SJSA1 (cell line): ENCODE measurements around the gene AADACL4. TPM values are rescaled to one million over a fixed set of nuclear protein-coding genes. Genes with fewer than 3 reads are reported as not detected.
A peak's percentile ranks its signal among the peaks of the same experiment; 100 is the strongest.

Experiments
- DNase-seq, 2 experiments: peaks; one replicate each; pipeline ENCODE4 v3.0.0-alpha.2; 2015 to 2020; ENCODE audit warnings: low spot score in 2 of 2, low read depth in 1 of 2
- H3K27ac ChIP-seq: fragments of 250-450 bp; sonication (Bioruptor Pico); 2 replicates; pipeline ENCODE4 v1.5.1; 2020; ENCODE audit warnings: mild to moderate bottlenecking, moderate library complexity
- H3K27me3 ChIP-seq: fragments of 250-450 bp; sonication (Bioruptor Pico); replicated peaks from 2 replicates; pipeline ENCODE4 v1.5.1; 2020; ENCODE audit warnings: mild to moderate bottlenecking, moderate library complexity
- H3K36me3 ChIP-seq: fragments of 250-450 bp; sonication (Bioruptor Pico); 2 replicates; pipeline ENCODE4 v1.5.1; 2020; ENCODE audit warnings: mild to moderate bottlenecking
- H3K4me1 ChIP-seq: fragments of 250-450 bp; sonication (Bioruptor Pico); replicated peaks from 2 replicates; pipeline ENCODE4 v1.6.1; 2021; ENCODE audit warnings: mild to moderate bottlenecking
- H3K4me3 ChIP-seq: fragments of 250-450 bp; sonication (Bioruptor Pico); 2 replicates; pipeline ENCODE4 v1.5.1; 2020; ENCODE audit warnings: mild to moderate bottlenecking
- H3K9me3 ChIP-seq: fragments of 250-450 bp; sonication (Bioruptor Pico); replicated peaks from 2 replicates; pipeline ENCODE4 v1.5.1; 2020; ENCODE audit warnings: mild to moderate bottlenecking
- total RNA-seq: library from RNA; depleted of rRNA; stranded (reverse); fragments of >200 nt; shearing (Covaris generic); gene quantifications from 2 replicates; pipeline ENCODE4 v1.2.3, GENCODE V29; 2014; rRNA removed

Gene AADACL4
- total RNA-seq, result not detected in 2 replicates

DNA sequence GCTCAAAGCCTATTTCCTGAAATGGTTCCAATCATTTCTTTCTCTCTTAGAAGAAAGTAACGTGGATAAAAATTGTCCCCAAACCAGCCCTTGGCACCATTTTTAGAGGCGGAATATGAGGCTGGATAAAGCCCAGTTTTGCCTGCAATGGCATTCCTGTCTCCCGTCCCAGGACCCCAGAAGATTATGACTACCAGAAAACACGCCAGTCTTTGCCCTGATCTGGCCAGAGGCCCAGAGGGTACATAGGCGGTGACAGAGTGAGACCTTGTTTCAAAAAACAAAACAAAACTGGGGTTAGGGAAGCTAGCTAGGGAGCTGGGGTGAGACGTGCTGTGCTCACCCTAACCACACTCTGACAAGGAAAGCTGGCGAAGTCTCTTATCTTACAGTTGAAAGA is at the start of gene AADACL4:
TSS of gene AADACL4 (plus strand) at position 301 of the 400 bp plus-strand sequence. CDS start 462 bp downstream, outside the sequence.
- Histone ChIP-seq H3K4me1 (no peaks in the 10 kb centered on the region), H3K27ac (no peak within 1 kb of the TSS), H3K9me3 (no peaks in the 10 kb centered on the region; the same call in none of the 2 replicates), H3K36me3 (no peaks in the 10 kb centered on the region), H3K4me3 (no peak within 1 kb of the TSS), H3K27me3 (no peaks in the 10 kb centered on the region)
- DNase-seq, result no peak

DNA sequence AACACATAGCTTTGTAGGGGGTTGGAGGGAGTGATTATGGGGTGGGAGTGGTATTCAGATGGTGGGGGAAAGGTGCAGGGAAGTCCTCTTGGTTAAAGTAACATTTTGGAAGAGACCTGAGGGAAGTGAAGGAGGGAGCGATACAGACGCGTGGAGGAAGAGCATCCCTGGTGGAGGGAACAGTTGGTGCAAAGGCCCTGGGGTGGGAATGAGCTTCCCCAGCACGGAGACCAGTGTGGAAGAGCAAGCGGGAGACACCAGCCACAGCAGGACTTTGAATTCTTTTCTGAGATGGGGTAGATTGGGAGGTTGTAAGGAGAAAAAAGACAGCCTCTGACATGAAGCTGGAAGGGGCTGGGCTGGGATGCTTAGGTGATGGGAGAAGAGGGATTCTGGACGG is 49.4 kb upstream of the AADACL4 start:
- no peak overlapping the region for H3K4me3 ChIP-seq
- peaks cover 16% of the 10 kb centered on the region for H3K4me1 ChIP-seq
- H3K27ac ChIP-seq, result no peak overlapping the region
- no peaks in the 10 kb centered on the region for H3K36me3 ChIP-seq
- no peak for DNase-seq
- no peaks in the 10 kb centered on the region; the same call in 1 of the 2 replicates for H3K9me3 ChIP-seq
- H3K27me3 ChIP-seq, result peaks cover 11% of the 10 kb centered on the region

DNA sequence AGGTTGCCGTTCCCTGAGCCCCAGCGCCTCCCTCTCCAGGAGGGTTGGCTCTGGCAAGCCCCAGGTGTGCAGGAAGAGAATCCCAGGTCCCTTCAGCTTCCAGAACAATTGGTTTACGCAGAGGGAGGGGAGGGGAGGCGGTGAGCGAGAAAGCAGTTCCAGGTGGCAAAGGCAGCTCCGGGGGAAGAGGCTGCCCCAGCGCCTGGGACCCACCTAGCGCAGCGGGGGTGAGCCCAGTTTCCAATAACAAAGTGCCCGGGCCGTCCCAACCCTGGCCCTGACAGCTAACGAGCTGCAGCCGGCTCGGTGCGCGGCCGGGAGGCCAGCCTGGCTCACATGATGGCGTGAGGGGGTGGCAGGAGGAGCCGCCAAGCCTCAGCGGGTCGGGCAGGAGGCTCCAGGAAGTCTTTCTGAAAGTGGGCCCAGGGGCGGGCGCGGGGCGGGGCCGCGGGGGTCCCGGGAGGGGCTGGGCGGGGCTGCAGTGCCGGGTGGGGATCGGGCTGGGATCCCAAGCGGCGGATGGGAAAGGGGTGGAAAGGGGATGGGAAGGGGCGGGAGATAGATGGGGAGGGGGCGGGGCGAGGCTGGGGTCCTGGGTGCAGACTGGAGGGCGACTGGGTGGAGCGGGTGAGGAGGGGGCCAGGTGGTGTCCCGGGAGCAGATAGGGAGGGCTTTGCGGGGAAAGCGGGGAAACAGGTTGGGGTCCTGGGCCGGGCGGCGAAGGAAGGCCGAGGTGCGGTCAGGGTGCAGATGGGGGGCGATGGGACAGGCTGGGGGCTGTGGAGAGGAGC is 48.7 kb upstream of the AADACL4 start:
- Histone ChIP-seq H3K27ac (no peak overlapping the region), H3K4me3 (no peak overlapping the region), H3K27me3 (peaks cover 11% of the 10 kb centered on the region), H3K36me3 (no peaks in the 10 kb centered on the region), H3K9me3 (no peaks in the 10 kb centered on the region; the same call in 1 of the 2 replicates), H3K4me1 (peaks cover 16% of the 10 kb centered on the region)
- DNase-seq, result no peak

DNA sequence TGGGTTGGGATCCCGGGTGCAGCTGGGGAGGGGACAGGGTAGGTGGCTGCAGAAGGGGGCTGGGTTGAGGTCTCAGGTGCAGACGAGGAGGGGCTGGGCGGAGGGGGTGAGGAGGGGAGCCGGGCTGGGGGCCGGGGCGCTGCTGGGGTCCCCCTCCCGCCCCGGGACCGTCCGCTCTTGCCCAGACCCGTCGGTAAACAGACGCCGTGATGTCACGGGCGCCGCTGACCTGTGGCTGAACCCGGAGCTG is 48.2 kb upstream of the AADACL4 start:
- Histone ChIP-seq H3K4me1 (peaks cover 16% of the 10 kb centered on the region), H3K27ac (no peak overlapping the region), H3K9me3 (no peaks in the 10 kb centered on the region; the same call in 1 of the 2 replicates), H3K4me3 (peak overlapping the region; percentile 19), H3K36me3 (no peaks in the 10 kb centered on the region), H3K27me3 (peaks cover 11% of the 10 kb centered on the region)
- no peak for DNase-seq

DNA sequence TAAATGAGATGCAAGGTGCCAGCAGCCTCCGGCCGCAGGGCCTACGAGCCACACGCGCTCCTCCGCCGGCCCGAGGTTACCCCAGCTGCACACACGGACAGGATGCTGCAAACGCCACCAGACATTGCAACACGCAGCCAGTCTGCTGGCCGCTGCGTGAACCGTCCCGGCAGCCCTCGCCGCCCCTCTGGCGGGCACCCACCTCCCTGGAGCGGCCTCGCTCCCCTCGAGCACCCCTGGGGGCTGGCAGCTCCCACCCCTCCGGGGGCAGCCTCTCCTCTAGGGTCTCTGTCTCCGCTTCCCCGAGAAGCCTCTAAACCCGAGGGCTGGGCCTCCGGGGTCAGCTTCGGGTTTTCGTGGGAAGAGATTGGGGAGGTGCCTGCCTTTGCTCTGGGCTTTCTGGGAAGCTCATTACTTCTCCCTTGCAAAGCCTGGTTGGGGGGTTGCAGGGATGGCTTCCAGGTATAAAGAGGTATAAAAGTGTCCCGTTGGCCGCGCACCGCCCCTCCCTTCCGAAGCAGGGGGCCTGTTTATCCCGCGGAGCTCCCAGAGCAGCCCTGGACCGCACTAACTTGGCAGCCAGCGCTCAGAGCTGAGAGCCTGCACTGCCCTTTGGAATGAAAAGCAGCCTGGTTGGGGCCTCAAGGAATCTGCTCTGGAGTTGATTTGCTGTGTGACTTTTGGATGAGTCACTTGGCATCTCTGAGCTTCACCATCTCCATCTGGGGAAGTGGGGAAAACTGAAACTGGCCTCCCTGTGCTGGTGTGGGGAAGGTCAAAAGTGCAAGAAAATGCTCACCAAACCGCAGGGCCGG is 47.7 kb upstream of the AADACL4 start:
- Histone ChIP-seq H3K27me3 (peaks cover 11% of the 10 kb centered on the region), H3K36me3 (no peaks in the 10 kb centered on the region), H3K27ac (no peak overlapping the region), H3K4me1 (peaks cover 16% of the 10 kb centered on the region), H3K4me3 (peak overlapping the region; percentile 19), H3K9me3 (no peaks in the 10 kb centered on the region; the same call in 1 of the 2 replicates)
- peak; percentile 55 to 80 for DNase-seq

DNA sequence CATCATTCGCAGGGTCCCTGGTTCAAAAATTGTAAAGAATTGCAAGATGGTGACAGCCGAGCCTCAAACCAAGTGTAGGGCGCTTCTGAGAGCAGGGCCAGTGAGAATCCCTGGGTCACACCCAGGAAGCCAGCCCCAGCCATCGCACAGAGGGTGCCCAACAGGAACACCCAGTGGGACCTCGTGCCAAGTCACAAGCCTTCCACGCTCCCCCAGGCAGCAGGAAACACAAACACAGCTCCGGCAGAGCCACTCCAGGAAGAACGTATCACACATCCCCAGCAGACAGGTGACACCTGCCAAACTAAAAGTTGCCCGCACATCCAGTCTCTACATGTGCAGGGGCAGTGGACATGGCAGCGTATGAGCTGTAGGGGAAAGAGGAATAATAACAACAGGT is 46.1 kb upstream of the AADACL4 start:
- no peak overlapping the region for H3K4me3 ChIP-seq
- H3K36me3 ChIP-seq, result no peaks in the 10 kb centered on the region
- peaks cover 31% of the 10 kb centered on the region for H3K4me1 ChIP-seq
- no peaks in the 10 kb centered on the region; the same call in 1 of the 2 replicates for H3K9me3 ChIP-seq
- no peak overlapping the region for H3K27ac ChIP-seq
- peaks cover 11% of the 10 kb centered on the region for H3K27me3 ChIP-seq
- DNase-seq, result no peak

DNA sequence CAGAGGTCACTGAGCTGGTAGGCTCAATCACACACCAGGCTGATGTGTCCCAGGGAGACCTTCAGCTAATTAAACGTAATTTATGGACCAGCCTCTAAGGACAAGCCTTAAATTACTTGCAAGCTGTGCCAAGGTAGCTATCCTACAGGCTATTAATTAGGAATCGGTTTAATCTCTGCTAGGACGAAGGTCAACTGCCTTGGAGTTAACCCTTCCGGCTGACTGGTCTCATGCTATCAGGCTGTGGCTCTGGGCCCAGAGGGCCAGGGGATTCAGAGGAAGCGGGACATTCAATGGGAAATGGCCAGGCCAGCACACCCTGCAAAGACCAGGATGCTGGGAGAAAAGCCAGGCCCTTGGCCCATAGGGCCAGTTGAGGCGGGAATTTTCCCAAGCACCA is 44.9 kb upstream of the AADACL4 start:
- no peak for DNase-seq
- no peak overlapping the region for H3K27ac ChIP-seq
- H3K27me3 ChIP-seq, result peaks cover 11% of the 10 kb centered on the region
- no peaks in the 10 kb centered on the region; the same call in 1 of the 2 replicates for H3K9me3 ChIP-seq
- no peaks in the 10 kb centered on the region for H3K36me3 ChIP-seq
- peaks cover 43% of the 10 kb centered on the region for H3K4me1 ChIP-seq
- no peak overlapping the region for H3K4me3 ChIP-seq

DNA sequence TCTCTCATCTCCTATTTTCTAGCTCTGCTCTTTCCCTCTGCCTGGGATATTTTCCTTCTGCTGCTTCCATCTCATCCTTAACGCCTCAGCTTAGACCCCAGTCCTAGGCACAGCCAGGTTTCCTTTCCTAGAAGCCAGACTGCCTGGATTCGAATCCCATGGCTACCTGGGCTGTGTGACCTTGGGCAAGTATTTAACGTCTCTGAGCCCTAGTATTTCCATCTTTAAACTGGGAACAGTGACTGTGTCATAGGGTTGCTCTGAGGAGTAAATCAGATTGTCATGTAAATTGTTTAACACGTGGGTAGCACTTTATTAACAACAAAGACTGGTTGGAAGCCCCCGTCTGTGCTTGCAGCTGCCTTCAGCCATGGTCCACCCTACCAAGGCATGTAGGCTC is 44.2 kb upstream of the AADACL4 start:
- no peaks in the 10 kb centered on the region; the same call in 1 of the 2 replicates for H3K9me3 ChIP-seq
- no peaks in the 10 kb centered on the region for H3K36me3 ChIP-seq
- peaks cover 49% of the 10 kb centered on the region for H3K4me1 ChIP-seq

DNA sequence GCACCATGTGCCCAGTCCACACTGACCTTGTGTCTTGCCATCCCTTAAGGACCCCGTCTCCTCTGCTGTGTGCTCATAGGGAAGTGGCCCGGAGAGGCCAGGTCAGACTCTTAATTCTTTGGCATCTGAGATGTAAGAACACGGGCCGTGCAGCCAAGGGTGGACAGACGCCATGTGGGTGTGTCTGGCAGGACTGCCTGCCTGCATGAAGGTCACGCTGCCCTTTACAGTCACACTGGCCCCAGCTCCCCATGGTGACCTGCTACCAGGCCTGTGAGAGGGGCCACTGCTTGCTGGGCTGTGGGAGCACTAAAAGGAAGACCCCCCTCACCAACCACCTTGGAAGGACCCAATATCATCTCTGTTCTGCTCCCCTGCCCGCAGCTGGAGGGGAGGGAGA is 43.5 kb upstream of the AADACL4 start:
- no peaks in the 10 kb centered on the region for H3K36me3 ChIP-seq
- peaks cover 51% of the 10 kb centered on the region for H3K4me1 ChIP-seq
- H3K4me3 ChIP-seq, result no peak overlapping the region
- H3K27me3 ChIP-seq, result no peaks in the 10 kb centered on the region
- H3K27ac ChIP-seq, result no peak overlapping the region
- no peak for DNase-seq
- H3K9me3 ChIP-seq, result no peaks in the 10 kb centered on the region; the same call in 1 of the 2 replicates

More for the DNA sequence above, 44.2 kb upstream of the AADACL4 start:
- Histone ChIP-seq H3K27me3 (peaks cover 4% of the 10 kb centered on the region), H3K4me3 (no peak overlapping the region), H3K27ac (no peak overlapping the region)
- no peak for DNase-seq

DNA sequence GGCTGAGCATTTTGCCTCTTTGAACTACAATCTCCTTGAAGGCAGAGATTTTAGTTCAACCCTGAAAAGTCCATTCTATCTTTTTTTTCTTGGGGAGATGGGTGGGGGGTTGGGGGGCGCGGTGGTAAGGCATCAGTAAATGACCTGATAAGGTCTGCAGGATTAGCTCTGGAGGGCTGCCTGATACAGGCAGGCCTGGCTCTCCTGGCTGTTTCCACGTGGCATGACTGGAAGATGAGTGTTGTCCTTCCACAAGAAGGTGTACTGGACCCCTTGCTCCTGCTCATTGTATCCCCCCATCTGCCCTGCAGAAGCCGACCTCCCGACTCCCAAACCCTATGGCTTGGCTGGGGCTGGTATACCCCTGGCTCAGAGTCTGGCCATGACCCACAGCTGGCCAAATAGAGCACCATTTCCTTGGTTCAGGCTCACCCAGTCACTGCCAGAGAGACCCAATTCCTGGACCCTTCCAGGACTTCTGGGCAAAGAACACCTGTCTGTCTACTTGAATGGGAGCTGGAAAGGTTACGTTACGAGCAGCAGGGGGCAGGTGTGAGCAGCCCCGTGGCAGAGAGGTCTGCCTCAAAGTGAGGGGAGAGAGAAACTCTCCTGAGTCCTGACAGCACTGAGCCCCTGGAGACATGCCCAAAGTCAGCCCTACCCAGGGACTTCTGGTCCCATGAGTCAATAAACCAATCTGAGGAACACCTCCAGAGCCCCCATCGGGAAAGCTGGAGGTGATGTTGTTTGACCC is 42.8 kb upstream of the AADACL4 start:
- DNase-seq, result peak in 1 of 2 experiments; percentile 15

DNA sequence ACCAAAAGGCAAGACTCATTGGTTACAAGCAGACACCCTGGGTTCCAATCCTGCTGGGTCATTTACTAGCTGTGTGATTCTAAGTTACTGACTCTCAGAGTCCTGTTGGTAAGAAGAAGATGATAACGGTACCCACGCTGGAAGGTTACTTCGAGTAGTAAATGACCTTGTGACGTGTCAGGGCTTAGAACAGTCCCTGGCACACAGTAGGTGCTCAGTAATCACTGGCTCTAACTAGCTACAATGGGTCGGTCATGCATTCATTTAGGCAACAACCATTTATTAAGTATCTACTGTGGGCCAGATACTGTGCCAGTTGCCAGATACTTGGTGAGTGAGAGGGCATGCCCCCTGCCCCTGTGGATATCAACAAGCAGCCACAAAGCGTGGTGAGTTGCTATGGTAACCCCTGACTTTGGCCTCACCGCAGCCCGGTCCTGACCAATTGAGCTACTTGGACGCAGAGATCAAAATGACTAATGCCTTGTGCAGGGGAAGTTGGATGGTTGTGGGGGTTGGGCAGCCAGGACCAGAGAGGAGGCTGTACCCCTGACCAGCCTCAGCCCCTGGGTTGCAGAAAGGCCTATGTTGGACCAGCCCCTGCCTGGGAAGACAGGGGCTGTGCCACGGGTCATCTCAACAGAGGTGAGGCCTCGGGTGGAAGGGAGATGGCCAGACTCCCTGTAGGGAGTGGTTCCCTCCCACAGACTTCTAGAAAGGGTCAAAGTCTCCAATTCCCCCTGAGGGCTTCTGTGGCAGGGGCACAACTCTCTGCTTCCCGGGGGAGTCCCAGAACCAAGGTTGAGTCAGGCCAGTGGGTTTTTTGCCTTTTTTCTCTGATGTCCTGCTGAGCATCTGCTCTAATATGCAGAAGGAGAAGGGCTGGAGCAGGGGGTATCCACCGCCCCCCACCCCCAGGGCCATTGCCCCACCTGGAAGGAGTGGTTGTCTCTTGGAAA is 41.9 kb upstream of the AADACL4 start:
- Histone ChIP-seq H3K27me3 (no peaks in the 10 kb centered on the region), H3K36me3 (no peaks in the 10 kb centered on the region), H3K27ac (no peak overlapping the region), H3K4me1 (peaks cover 35% of the 10 kb centered on the region), H3K9me3 (no peaks in the 10 kb centered on the region), H3K4me3 (no peak overlapping the region)
- peak; percentile 64 to 88 for DNase-seq

More for the DNA sequence above, 42.8 kb upstream of the AADACL4 start:
- Histone ChIP-seq H3K4me3 (no peak overlapping the region), H3K9me3 (no peaks in the 10 kb centered on the region; the same call in 1 of the 2 replicates), H3K36me3 (no peaks in the 10 kb centered on the region), H3K4me1 (peaks cover 44% of the 10 kb centered on the region), H3K27me3 (no peaks in the 10 kb centered on the region), H3K27ac (no peak overlapping the region)

DNA sequence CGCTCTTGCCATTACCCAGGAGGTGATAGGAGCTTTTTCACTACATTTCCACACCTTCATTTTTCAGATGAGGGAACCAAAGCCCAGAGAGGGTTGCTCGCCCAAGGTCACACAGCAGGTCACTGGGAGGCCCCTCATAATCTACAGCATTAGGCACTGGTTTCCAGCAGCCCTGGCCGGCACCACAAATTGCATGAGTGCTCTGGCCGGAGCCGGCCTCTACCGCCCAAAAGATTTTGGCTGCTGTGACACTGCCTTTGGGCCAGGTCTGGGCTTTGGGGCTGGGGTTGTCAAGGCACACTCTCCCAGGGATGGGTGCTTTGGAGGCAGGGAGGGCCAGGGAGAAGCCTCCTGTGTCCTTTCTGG is 41.2 kb upstream of the AADACL4 start:
- no peaks in the 10 kb centered on the region for H3K9me3 ChIP-seq
- DNase-seq, result no peak
- no peak overlapping the region for H3K27ac ChIP-seq
- H3K27me3 ChIP-seq, result no peaks in the 10 kb centered on the region
- peaks cover 35% of the 10 kb centered on the region for H3K4me1 ChIP-seq
- H3K4me3 ChIP-seq, result no peak overlapping the region
- no peaks in the 10 kb centered on the region for H3K36me3 ChIP-seq

DNA sequence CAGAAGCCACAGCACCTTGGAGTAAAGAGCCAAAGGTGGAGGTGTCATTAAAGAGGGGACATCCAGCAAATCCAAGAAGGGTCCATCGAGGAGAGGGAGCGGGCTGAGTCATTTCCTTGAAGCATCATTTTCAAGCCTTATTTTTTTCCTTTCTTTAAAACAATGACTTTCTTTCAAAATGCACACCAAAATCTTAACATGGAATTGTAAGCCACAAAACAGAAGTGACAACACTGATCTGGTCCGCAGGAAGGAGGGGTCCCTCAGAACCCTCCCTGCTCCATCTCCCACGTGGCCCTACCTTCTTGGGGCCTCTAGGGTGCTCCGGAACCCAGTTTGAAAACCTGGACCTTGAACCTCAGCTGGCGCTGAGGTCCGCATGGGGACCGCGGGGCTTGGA is 40.7 kb upstream of the AADACL4 start:
- H3K27me3 ChIP-seq, result no peaks in the 10 kb centered on the region
- H3K9me3 ChIP-seq, result no peaks in the 10 kb centered on the region
- no peak for DNase-seq
- no peak overlapping the region for H3K4me3 ChIP-seq
- no peak overlapping the region for H3K27ac ChIP-seq
- no peaks in the 10 kb centered on the region for H3K36me3 ChIP-seq
- H3K4me1 ChIP-seq, result peaks cover 35% of the 10 kb centered on the region
